NT2/D1 (cell line): ENCODE data around the gene ZNRF1.

ENCODE experiments used
- DNase-seq: peaks from one replicate; pipeline ENCODE4 v3.0.0-alpha.2; 2011; ENCODE audit warnings: low read depth, low spot score
- H3K27me3 ChIP-seq: 2 replicates; pipeline ENCODE4 v1.6.0; 2011; ENCODE audit warnings: mild to moderate bottlenecking; ENCODE audit not compliant: insufficient read length, insufficient read depth
- H3K36me3 ChIP-seq: 2 replicates; pipeline ENCODE4 v1.6.1; 2011; ENCODE audit warnings: mild to moderate bottlenecking, low read length, mixed read lengths; ENCODE audit not compliant: insufficient read depth, insufficient read length
- H3K4me1 ChIP-seq: 2 replicates; pipeline ENCODE4 v1.5.1; 2011; ENCODE audit not compliant: insufficient read depth, insufficient read length
- H3K4me3 ChIP-seq: 2 replicates; pipeline ENCODE4 v1.5.1; 2011; ENCODE audit warnings: low read depth; ENCODE audit not compliant: insufficient read length
- H3K9ac ChIP-seq: 2 replicates; pipeline ENCODE4 v1.6.0; 2011; ENCODE audit warnings: low read depth; ENCODE audit not compliant: insufficient read length
- H3K9me3 ChIP-seq: 2 replicates; pipeline ENCODE4 v1.5.1; 2011; ENCODE audit warnings: mild to moderate bottlenecking, low read length; ENCODE audit not compliant: insufficient read depth
- SUZ12 ChIP-seq: IDR thresholded peaks from 2 replicates; pipeline ENCODE4 v1.6.1; 2011; ENCODE audit not compliant: insufficient read length, insufficient read depth; ENCODE audit errors: extremely low read depth
- YY1 ChIP-seq: IDR thresholded peaks from 2 replicates; pipeline ENCODE4 v1.6.1; 2011; ENCODE audit not compliant: insufficient read length, insufficient read depth
- ZNF274 ChIP-seq: IDR thresholded peaks from 2 replicates; pipeline ENCODE4 v1.6.1; 2011; ENCODE audit warnings: mild to moderate bottlenecking, low read depth, low read length

ZNRF1 gene

GRCh38 chr16:75138233-75138632 is 139.4 kb downstream of the ZNRF1 start:
- peaks cover 5% of the 10 kb centered on the region for H3K4me1 ChIP-seq
- DNase-seq, result no peak
- no peak for TF ChIP-seq YY1
- TF ChIP-seq SUZ12, result no peak
- no peak for TF ChIP-seq ZNF274
- H3K4me3 ChIP-seq, result no peak overlapping the region
- H3K9ac ChIP-seq, result no peak overlapping the region
- no peaks in the 10 kb centered on the region for H3K27me3 ChIP-seq
- no peaks in the 10 kb centered on the region for H3K36me3 ChIP-seq
- H3K9me3 ChIP-seq, result no peaks in the 10 kb centered on the region

- Histone ChIP-seq H3K9me3 (no peaks in the 10 kb centered on the region), H3K27me3 (no peaks in the 10 kb centered on the region), H3K36me3 (no peaks in the 10 kb centered on the region), H3K4me3 (no peak overlapping the region), H3K9ac (no peak overlapping the region), H3K4me1 (peaks cover 5% of the 10 kb centered on the region)
- DNase-seq, result no peak
- no peak for TF ChIP-seq YY1
- no peak for TF ChIP-seq ZNF274
- no peak for TF ChIP-seq SUZ12
These were observed 139.8 kb downstream of the ZNRF1 start for GRCh38 chr16:75138636-75139035.

- no peak overlapping the region for H3K9ac ChIP-seq
- H3K27me3 ChIP-seq, result no peaks in the 10 kb centered on the region
- DNase-seq, result no peak
- no peaks in the 10 kb centered on the region for H3K36me3 ChIP-seq
- H3K4me1 ChIP-seq, result peaks cover 5% of the 10 kb centered on the region
- no peak for TF ChIP-seq SUZ12
- TF ChIP-seq ZNF274, result no peak
- no peak for TF ChIP-seq YY1
- H3K9me3 ChIP-seq, result no peaks in the 10 kb centered on the region
- H3K4me3 ChIP-seq, result no peak overlapping the region
These were observed 140.7 kb downstream of the ZNRF1 start for GRCh38 chr16:75139498-75139897.

- H3K36me3 ChIP-seq, result no peaks in the 10 kb centered on the region
- no peaks in the 10 kb centered on the region for H3K27me3 ChIP-seq
- no peak overlapping the region for H3K9ac ChIP-seq
- H3K4me1 ChIP-seq, result no peaks in the 10 kb centered on the region
- H3K9me3 ChIP-seq, result peaks cover 9% of the 10 kb centered on the region; the same call in 1 of the 2 replicates
- no peak overlapping the region for H3K4me3 ChIP-seq
- DNase-seq, result no peak
- TF ChIP-seq YY1 (no peak), SUZ12 (no peak), ZNF274 (no peak)
These were observed 145.1 kb downstream of the ZNRF1 start for GRCh38 chr16:75143941-75144340.

- no peaks in the 10 kb centered on the region for H3K4me1 ChIP-seq
- H3K9me3 ChIP-seq, result peaks cover 34% of the 10 kb centered on the region
- H3K36me3 ChIP-seq, result peaks cover 7% of the 10 kb centered on the region
- no peak for DNase-seq
- H3K9ac ChIP-seq, result no peak overlapping the region
- TF ChIP-seq YY1 (no peak), SUZ12 (no peak), ZNF274 (no peak)
- no peak overlapping the region for H3K4me3 ChIP-seq
- no peaks in the 10 kb centered on the region for H3K27me3 ChIP-seq
These were observed 149.1 kb downstream of the ZNRF1 start for GRCh38 chr16:75147968-75148310.

- Histone ChIP-seq H3K4me1 (no peaks in the 10 kb centered on the region), H3K4me3 (peak within 1 kb of the TSS; percentile 96), H3K36me3 (peaks cover 10% of the 10 kb centered on the region), H3K27me3 (no peaks in the 10 kb centered on the region), H3K9ac (peak within 1 kb of the TSS; percentile 98), H3K9me3 (peaks cover 40% of the 10 kb centered on the region)
- DNase-seq, result peak; percentile 92
- TF ChIP-seq ZNF274, result no peak
- TF ChIP-seq YY1, result no peak
- TF ChIP-seq SUZ12, result no peak
These were observed 149.7 kb downstream of the ZNRF1 start, which contains the start of gene ZFP1 for GRCh38 chr16:75148311-75149195. ZFP1 (plus strand) TSS chr16:75148524; CDS start chr16:75152952, 4,428 bp downstream.

GRCh38 chr16:75151798-75152197 is 153.0 kb downstream of the ZNRF1 start:
- H3K9ac ChIP-seq, result no peak overlapping the region
- no peak for TF ChIP-seq ZNF274
- H3K36me3 ChIP-seq, result peaks cover 26% of the 10 kb centered on the region
- H3K9me3 ChIP-seq, result peaks cover 32% of the 10 kb centered on the region
- DNase-seq, result no peak
- no peaks in the 10 kb centered on the region for H3K4me1 ChIP-seq
- H3K4me3 ChIP-seq, result no peak overlapping the region
- no peaks in the 10 kb centered on the region for H3K27me3 ChIP-seq
